GM19043 (cell line): Measurements from ENCODE around the gene CRYBG3.

Experiments
- ATAC-seq: cut with Tn5 transposase; IDR thresholded peaks from one replicate; pipeline ENCODE4 v1.9.1; 2021; ENCODE audit warnings: low read depth; ENCODE audit not compliant: unreplicated experiment

CRYBG3 gene

GRCh38 chr3:97835761-97836160, 13.9 kb downstream of the CRYBG3 start:
- ATAC-seq = no peak

- no peak for ATAC-seq
These were observed 16.6 kb downstream of the CRYBG3 start for GRCh38 chr3:97838393-97838792.

GRCh38 chr3:97839944-97840343, 18.1 kb downstream of the CRYBG3 start:
- no peak for ATAC-seq

- no peak for ATAC-seq
These were observed 19.5 kb downstream of the CRYBG3 start for GRCh38 chr3:97841304-97841703.

- ATAC-seq = no peak
These were observed 20.1 kb downstream of the CRYBG3 start for GRCh38 chr3:97841956-97842355.

- no peak for ATAC-seq
These were observed 27.0 kb downstream of the CRYBG3 start for GRCh38 chr3:97848779-97849178.

GRCh38 chr3:97857401-97857800, 35.6 kb downstream of the CRYBG3 start:
- ATAC-seq = no peak

- ATAC-seq = no peak
These were observed 38.6 kb downstream of the CRYBG3 start for GRCh38 chr3:97860364-97860763.

- ATAC-seq = no peak
These were observed 40.8 kb downstream of the CRYBG3 start for GRCh38 chr3:97862582-97862981.

- ATAC-seq = no peak
These were observed 41.2 kb downstream of the CRYBG3 start for GRCh38 chr3:97863031-97863430.

- no peak for ATAC-seq
These were observed 42.0 kb downstream of the CRYBG3 start for GRCh38 chr3:97863775-97864174.

GRCh38 chr3:97871186-97871585, 49.4 kb downstream of the CRYBG3 start:
- ATAC-seq = no peak

- ATAC-seq = no peak
These were observed 50.2 kb downstream of the CRYBG3 start for GRCh38 chr3:97871801-97872524.

GRCh38 chr3:97872525-97873042, 50.8 kb downstream of the CRYBG3 start:
- ATAC-seq = no peak

GRCh38 chr3:97880267-97880666, 58.5 kb downstream of the CRYBG3 start:
- no peak for ATAC-seq

- ATAC-seq = no peak
These were observed 61.3 kb downstream of the CRYBG3 start for GRCh38 chr3:97882975-97883598.

- no peak for ATAC-seq
These were observed 61.9 kb downstream of the CRYBG3 start for GRCh38 chr3:97883736-97884135.

GRCh38 chr3:97884586-97885123, 62.8 kb downstream of the CRYBG3 start:
- no peak for ATAC-seq

GRCh38 chr3:97885931-97886824, 64.4 kb downstream of the CRYBG3 start:
- no peak for ATAC-seq

- ATAC-seq = no peak
These were observed 68.0 kb downstream of the CRYBG3 start for GRCh38 chr3:97889814-97890213.

- no peak for ATAC-seq
These were observed 71.0 kb downstream of the CRYBG3 start for GRCh38 chr3:97892852-97893251.
